ENCODE results near the gene DEFB119. TPM values are rescaled to one million over a fixed set of nuclear protein-coding genes. Genes with fewer than 3 reads are reported as not detected.

DEFB119 gene
- total RNA-seq, 4 donors from 2014 or later: not detected

GRCh38 chr20:31418307-31418706, 27.9 kb upstream of the DEFB119 start:
- H3K9me3 ChIP-seq: no peaks in the 10 kb centered on the region
- 75 to 83% methylated on average over 2 to 7 of the region's 7 CpGs for WGBS, 2 donors (ENCODE audit: low coverage in 1 of 2)
- TF ChIP-seq POLR2A (IDR thresholded peaks at IDR 0.05) (no peak), EP300 (IDR thresholded peaks at IDR 0.05; ENCODE audit: low read depth) (no peak), POLR2AphosphoS5 (IDR thresholded peaks at IDR 0.05) (no peak)
- TF ChIP-seq, protein P1, sequence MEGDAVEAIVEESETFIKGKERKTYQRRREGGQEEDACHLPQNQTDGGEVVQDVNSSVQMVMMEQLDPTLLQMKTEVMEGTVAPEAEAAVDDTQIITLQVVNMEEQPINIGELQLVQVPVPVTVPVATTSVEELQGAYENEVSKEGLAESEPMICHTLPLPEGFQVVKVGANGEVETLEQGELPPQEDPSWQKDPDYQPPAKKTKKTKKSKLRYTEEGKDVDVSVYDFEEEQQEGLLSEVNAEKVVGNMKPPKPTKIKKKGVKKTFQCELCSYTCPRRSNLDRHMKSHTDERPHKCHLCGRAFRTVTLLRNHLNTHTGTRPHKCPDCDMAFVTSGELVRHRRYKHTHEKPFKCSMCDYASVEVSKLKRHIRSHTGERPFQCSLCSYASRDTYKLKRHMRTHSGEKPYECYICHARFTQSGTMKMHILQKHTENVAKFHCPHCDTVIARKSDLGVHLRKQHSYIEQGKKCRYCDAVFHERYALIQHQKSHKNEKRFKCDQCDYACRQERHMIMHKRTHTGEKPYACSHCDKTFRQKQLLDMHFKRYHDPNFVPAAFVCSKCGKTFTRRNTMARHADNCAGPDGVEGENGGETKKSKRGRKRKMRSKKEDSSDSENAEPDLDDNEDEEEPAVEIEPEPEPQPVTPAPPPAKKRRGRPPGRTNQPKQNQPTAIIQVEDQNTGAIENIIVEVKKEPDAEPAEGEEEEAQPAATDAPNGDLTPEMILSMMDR (IDR thresholded peaks at IDR 0.05): no peak
- DNase-seq: no peak
- no peaks in the 10 kb centered on the region for H3K27me3 ChIP-seq
- no peaks in the 10 kb centered on the region for H3K4me1 ChIP-seq
- no peaks in the 10 kb centered on the region for H3K36me3 ChIP-seq
- intact Hi-C loops (cut with DNase I; ENCODE audit: low total_unique reads) (no loop called here), in situ Hi-C loops (cut with MboI; ENCODE audit: low pct_ligation_motif_present in 1 of 4, low pct_unique_long_range_greater_than_20kb in 1 of 4, low sequenced_read_pairs in 3 of 4) (loop anchor here in 1 of 4 donors (25.0 kb wide), 1 partner anchor 106 kb away; the partner anchor contains the start of gene DEFB116)
- no peak overlapping the region for H3K4me3 ChIP-seq
- no peak overlapping the region for H3K27ac ChIP-seq

DNA sequence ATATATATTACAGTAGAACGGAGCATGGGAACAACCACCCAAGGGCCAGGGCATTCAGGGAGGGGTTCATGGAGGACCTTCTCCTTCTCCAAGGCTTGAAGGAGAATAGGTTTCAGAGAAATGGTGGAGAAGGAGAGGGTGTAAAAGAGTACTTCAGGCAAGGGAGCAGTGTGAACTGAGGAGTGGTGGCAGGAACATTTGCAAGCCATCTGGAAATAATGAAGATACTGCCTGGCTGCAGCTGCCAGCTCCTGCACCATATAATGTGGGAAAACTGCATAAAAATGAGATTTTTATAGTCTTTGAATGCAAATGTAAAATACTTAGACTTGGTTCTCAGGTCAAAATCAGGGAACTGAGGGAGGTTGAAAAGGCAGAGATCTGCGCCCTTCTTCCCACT, 25.3 kb upstream of the DEFB119 start:
- intact Hi-C loops (cut with DNase I; ENCODE audit: low total_unique reads): no loop called here
- no peak overlapping the region for H3K4me3 ChIP-seq

GRCh38 chr20:31414381-31414780, 24.0 kb upstream of the DEFB119 start:
- intact Hi-C loops (cut with DNase I; ENCODE audit: low total_unique reads): no loop called here
- no peaks in the 10 kb centered on the region for H3K27me3 ChIP-seq
- WGBS, 2 donors (ENCODE audit: low coverage in 1 of 2): 76 to 83% methylated on average over 6 of the region's 6 CpGs
- H3K36me3 ChIP-seq: no peaks in the 10 kb centered on the region
- no peak overlapping the region for H3K27ac ChIP-seq
- H3K9me3 ChIP-seq: no peaks in the 10 kb centered on the region
- H3K4me3 ChIP-seq: no peak overlapping the region
- TF ChIP-seq POLR2A (IDR thresholded peaks at IDR 0.05): no peak
- TF ChIP-seq, protein P1 (IDR thresholded peaks at IDR 0.05): no peak
- TF ChIP-seq POLR2AphosphoS5 (IDR thresholded peaks at IDR 0.05): no peak
- TF ChIP-seq EP300 (IDR thresholded peaks at IDR 0.05; ENCODE audit: low read depth): no peak
- DNase-seq: no peak
- in situ Hi-C loops (cut with MboI; ENCODE audit: low pct_ligation_motif_present in 1 of 4, low pct_unique_long_range_greater_than_20kb in 1 of 4, low sequenced_read_pairs in 3 of 4): loop anchor here in 1 of 4 donors (25.0 kb wide), 1 partner anchor 102 kb away; the partner anchor contains the start of gene DEFB116
- no peaks in the 10 kb centered on the region for H3K4me1 ChIP-seq

More for the DNA sequence above, 25.3 kb upstream of the DEFB119 start:
- DNase-seq: no peak
- in situ Hi-C loops (cut with MboI; ENCODE audit: low pct_ligation_motif_present in 1 of 4, low pct_unique_long_range_greater_than_20kb in 1 of 4, low sequenced_read_pairs in 3 of 4): loop anchor here in 1 of 4 donors (25.0 kb wide), 1 partner anchor 103 kb away; the partner anchor contains the start of gene DEFB116
- TF ChIP-seq POLR2AphosphoS5 (IDR thresholded peaks at IDR 0.05): no peak
- no peak for TF ChIP-seq POLR2A (IDR thresholded peaks at IDR 0.05)
- TF ChIP-seq, protein P1 (IDR thresholded peaks at IDR 0.05): no peak
- no peak for TF ChIP-seq EP300 (IDR thresholded peaks at IDR 0.05; ENCODE audit: low read depth)
- no peaks in the 10 kb centered on the region for H3K4me1 ChIP-seq
- no peaks in the 10 kb centered on the region for H3K27me3 ChIP-seq
- no peak overlapping the region for H3K27ac ChIP-seq
- no peaks in the 10 kb centered on the region for H3K36me3 ChIP-seq
- H3K9me3 ChIP-seq: no peaks in the 10 kb centered on the region
- 88 to 90% methylated on average over 2 of the region's 2 CpGs for WGBS, 2 donors (ENCODE audit: low coverage in 1 of 2)

- 35 to 38% methylated on average over 1 of the region's 1 CpG for WGBS, 2 donors (ENCODE audit: low coverage in 1 of 2)
- in situ Hi-C loops (cut with MboI; ENCODE audit: low pct_ligation_motif_present in 1 of 4, low pct_unique_long_range_greater_than_20kb in 1 of 4, low sequenced_read_pairs in 3 of 4): loop anchor here in 1 of 4 donors (25.0 kb wide), 1 partner anchor 98 kb away; the partner anchor contains the start of gene DEFB116
Measured at GRCh38 chr20:31410011-31410410, 19.6 kb upstream of the DEFB119 start.

More at GRCh38 chr20:31410011-31410410, 19.6 kb upstream of the DEFB119 start:
- TF ChIP-seq POLR2A (IDR thresholded peaks at IDR 0.05) (no peak), POLR2AphosphoS5 (IDR thresholded peaks at IDR 0.05) (no peak), EP300 (IDR thresholded peaks at IDR 0.05; ENCODE audit: low read depth) (no peak)
- Histone ChIP-seq H3K27me3 (no peaks in the 10 kb centered on the region), H3K9me3 (no peaks in the 10 kb centered on the region), H3K27ac (no peak overlapping the region), H3K4me3 (no peak overlapping the region), H3K4me1 (no peaks in the 10 kb centered on the region), H3K36me3 (no peaks in the 10 kb centered on the region)
- intact Hi-C loops (cut with DNase I; ENCODE audit: low total_unique reads): no loop called here
- DNase-seq: no peak

All from transverse colon (tissue), 4 donors.